ENCODE results near the gene HMSD.
"Not testable (repeated sequence)": the region's sequence is repeated elsewhere in the genome, so short reads cannot be mapped to it uniquely, and the experiment has no call there.

The HMSD gene

DNA sequence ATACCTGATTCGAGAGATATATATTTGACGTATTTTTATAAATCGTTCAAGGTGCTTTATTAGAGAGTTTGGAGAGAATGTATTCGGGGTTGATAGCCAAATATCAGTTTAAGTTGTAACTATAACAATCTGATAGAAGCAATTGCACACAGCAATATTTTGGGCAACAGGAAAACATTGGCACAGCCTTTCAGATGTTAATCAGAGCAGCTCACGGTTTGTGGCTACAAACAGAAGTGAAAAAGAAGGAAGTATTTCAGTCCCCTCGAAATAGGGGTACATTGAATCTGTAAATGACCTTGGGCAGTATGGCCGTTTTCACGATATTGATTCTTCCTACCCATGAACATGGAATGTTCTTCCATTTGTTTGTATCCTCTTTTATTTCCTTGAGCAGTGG is 20.8 kb upstream of the HMSD start:
- Histone ChIP-seq H3K9me3 (replicated peaks; ENCODE audit: low read length) (no peaks in the 10 kb centered on the region), H3K9ac (ENCODE audit: low read depth, low read length) (no peak overlapping the region), H3K4me2 (ENCODE audit: low read length) (no peak overlapping the region), H3K4me1 (ENCODE audit: control insufficient read depth, insufficient read depth, low read length) (no peaks in the 10 kb centered on the region), H3K27me3 (ENCODE audit: control insufficient read depth, insufficient read depth, low read length) (peaks cover 40% of the 10 kb centered on the region), H3K4me3 (ENCODE audit: low read length) (no peak overlapping the region), H3K36me3 (ENCODE audit: insufficient read depth, low read length) (no peaks in the 10 kb centered on the region)

DNA sequence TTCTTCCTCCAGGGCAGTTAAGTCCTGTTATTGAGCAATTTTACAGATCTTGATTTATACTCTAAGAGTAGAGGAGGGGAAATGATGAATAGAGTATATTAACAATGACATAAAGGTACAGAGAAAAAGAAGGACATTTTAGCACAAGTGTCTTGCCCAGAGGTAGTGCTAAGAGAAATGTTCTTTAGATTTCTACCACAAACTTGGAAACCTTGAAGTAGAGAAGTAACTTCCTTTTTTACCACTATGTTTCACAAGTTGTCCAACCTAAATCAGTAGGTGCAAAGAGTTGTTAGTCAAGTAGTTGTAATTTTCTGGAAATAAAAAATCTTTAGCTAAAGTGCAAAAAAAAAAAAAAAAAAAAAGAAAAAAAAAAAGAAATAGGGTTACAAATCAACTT is 19.7 kb upstream of the HMSD start:
- H3K36me3 ChIP-seq (ENCODE audit: insufficient read depth, low read length); H3K9me3 ChIP-seq (replicated peaks; ENCODE audit: low read length); H3K4me1 ChIP-seq (ENCODE audit: control insufficient read depth, insufficient read depth, low read length); H3K4me2 ChIP-seq (ENCODE audit: low read length); H3K9ac ChIP-seq (ENCODE audit: low read depth, low read length); H3K4me3 ChIP-seq (ENCODE audit: low read length): not testable (repeated sequence)
- H3K27me3 ChIP-seq (ENCODE audit: control insufficient read depth, insufficient read depth, low read length): peaks cover 36% of the 10 kb centered on the region

DNA sequence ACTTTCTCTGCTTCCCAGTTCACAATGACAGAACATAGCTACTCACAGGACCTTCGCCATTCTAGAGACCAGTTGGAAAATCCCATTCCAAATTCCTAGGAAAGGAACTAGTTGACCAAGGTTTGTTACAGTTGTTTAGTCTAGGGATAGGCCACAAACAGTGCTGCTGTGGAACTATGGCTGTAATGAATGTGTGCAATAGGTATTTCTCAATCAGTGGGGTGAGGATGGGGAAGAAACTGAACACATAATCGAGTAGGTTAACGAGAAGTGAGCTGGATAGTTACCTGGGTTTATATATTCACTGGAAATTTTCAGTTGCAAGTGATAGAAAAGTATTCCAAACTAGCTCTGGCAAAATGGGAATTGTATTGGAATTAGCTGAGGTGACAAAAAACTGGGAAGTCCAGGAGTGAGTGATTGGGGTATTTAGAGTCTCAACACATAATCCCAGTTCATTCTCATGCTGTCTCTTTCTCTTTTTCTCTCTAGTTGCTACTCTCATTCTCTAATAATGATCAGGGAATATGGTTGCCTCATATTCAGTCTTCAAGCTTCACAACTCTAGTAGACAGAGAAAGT is 18.2 kb upstream of the HMSD start:
- H3K27me3 ChIP-seq (ENCODE audit: control insufficient read depth, insufficient read depth, low read length): peaks cover 33% of the 10 kb centered on the region
- no peak overlapping the region for H3K9ac ChIP-seq (ENCODE audit: low read depth, low read length)
- H3K9me3 ChIP-seq (replicated peaks; ENCODE audit: low read length): no peaks in the 10 kb centered on the region
- H3K4me3 ChIP-seq (ENCODE audit: low read length): no peak overlapping the region
- H3K36me3 ChIP-seq (ENCODE audit: insufficient read depth, low read length): no peaks in the 10 kb centered on the region
- H3K4me1 ChIP-seq (ENCODE audit: control insufficient read depth, insufficient read depth, low read length): peaks cover 1% of the 10 kb centered on the region
- no peak overlapping the region for H3K4me2 ChIP-seq (ENCODE audit: low read length)

- peak overlapping the region; percentile 95 for H3K4me2 ChIP-seq (ENCODE audit: low read length)
- H3K36me3 ChIP-seq (ENCODE audit: insufficient read depth, low read length): no peaks in the 10 kb centered on the region
- H3K4me1 ChIP-seq (ENCODE audit: control insufficient read depth, insufficient read depth, low read length): peaks cover 10% of the 10 kb centered on the region
- H3K9ac ChIP-seq (ENCODE audit: low read depth, low read length): peak overlapping the region; percentile 49
- H3K27me3 ChIP-seq (ENCODE audit: control insufficient read depth, insufficient read depth, low read length): peaks cover 42% of the 10 kb centered on the region
- peak overlapping the region; percentile 75 for H3K4me3 ChIP-seq (ENCODE audit: low read length)
- H3K9me3 ChIP-seq (replicated peaks; ENCODE audit: low read length): no peaks in the 10 kb centered on the region
These were observed 12.8 kb upstream of the HMSD start for GRCh38 chr18:63936156-63936931.

- Histone ChIP-seq H3K36me3 (ENCODE audit: insufficient read depth, low read length) (no peaks in the 10 kb centered on the region), H3K9me3 (replicated peaks; ENCODE audit: low read length) (no peaks in the 10 kb centered on the region), H3K27me3 (ENCODE audit: control insufficient read depth, insufficient read depth, low read length) (peaks cover 42% of the 10 kb centered on the region), H3K4me1 (ENCODE audit: control insufficient read depth, insufficient read depth, low read length) (peaks cover 10% of the 10 kb centered on the region), H3K4me3 (ENCODE audit: low read length) (peak overlapping the region; percentile 75), H3K9ac (ENCODE audit: low read depth, low read length) (peak overlapping the region; percentile 49), H3K4me2 (ENCODE audit: low read length) (peak overlapping the region; percentile 95)
These were observed 12.1 kb upstream of the HMSD start for GRCh38 chr18:63936932-63937393.

DNA sequence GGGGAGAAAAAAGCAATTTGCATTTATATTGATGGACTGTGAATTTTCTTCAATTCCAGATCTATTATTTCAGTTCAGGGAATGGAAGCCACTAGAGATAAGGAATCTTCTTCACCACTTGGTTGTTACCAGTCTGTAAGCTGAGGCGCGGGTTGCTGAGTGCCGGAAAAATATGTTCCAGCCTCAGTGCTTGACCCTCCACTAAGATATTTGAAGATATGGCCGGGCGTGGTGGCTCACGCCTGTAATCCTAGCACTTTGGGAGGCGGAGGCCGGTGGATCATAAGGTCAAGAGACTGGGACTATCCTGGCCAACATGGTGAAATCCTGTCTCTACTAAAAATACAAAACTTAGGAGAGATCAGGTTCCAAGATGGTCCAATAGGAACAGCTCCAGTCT is 9.1 kb upstream of the HMSD start:
- Histone ChIP-seq H3K27me3 (ENCODE audit: control insufficient read depth, insufficient read depth, low read length) (peaks cover 37% of the 10 kb centered on the region), H3K36me3 (ENCODE audit: insufficient read depth, low read length) (no peaks in the 10 kb centered on the region), H3K9me3 (replicated peaks; ENCODE audit: low read length) (no peaks in the 10 kb centered on the region), H3K4me1 (ENCODE audit: control insufficient read depth, insufficient read depth, low read length) (peaks cover 10% of the 10 kb centered on the region), H3K4me3 (ENCODE audit: low read length) (no peak overlapping the region), H3K9ac (ENCODE audit: low read depth, low read length) (no peak overlapping the region), H3K4me2 (ENCODE audit: low read length) (no peak overlapping the region)

GRCh38 chr18:63940543-63941050 is 8.5 kb upstream of the HMSD start:
- H3K4me2 ChIP-seq (ENCODE audit: low read length); H3K36me3 ChIP-seq (ENCODE audit: insufficient read depth, low read length); H3K9ac ChIP-seq (ENCODE audit: low read depth, low read length); H3K4me3 ChIP-seq (ENCODE audit: low read length); H3K9me3 ChIP-seq (replicated peaks; ENCODE audit: low read length): not testable (repeated sequence)
- Histone ChIP-seq H3K4me1 (ENCODE audit: control insufficient read depth, insufficient read depth, low read length) (peaks cover 10% of the 10 kb centered on the region), H3K27me3 (ENCODE audit: control insufficient read depth, insufficient read depth, low read length) (peaks cover 37% of the 10 kb centered on the region)

DNA sequence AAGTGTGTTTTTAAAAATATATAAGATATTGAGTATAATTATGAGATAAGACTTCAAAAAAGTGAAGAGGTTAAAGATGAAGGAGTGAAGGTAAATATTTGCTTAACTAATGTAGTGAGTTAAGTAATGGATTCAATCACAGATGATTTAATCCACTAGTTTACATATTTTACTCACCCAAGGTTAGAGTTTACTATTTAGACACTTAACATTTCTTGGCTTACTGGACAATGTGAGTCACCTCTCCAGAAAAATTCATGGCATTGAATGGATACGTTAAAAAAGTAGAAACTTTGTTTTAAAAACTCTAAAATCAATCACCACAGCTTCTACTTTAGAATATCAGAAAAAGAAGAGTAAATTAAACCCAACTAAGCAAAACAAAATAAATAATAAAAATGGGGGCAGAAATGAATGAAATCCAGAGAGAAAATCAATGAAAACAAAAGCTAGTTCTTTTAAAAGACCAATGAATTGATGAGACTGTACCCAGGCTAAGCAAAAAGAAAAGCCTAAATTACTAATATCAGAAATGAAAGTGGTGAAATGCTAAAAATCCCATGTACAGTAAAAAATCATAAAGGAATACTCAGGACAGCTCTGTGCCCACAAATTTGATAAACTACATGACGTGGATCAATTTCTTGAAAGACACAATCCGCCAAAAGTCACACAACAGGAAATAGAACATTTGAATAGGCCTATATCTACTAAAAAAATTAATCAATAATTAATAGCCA is 1.9 kb upstream of the HMSD start:
- H3K4me2 ChIP-seq (ENCODE audit: low read length): no peak overlapping the region
- H3K4me3 ChIP-seq (ENCODE audit: low read length): no peak overlapping the region

DNA sequence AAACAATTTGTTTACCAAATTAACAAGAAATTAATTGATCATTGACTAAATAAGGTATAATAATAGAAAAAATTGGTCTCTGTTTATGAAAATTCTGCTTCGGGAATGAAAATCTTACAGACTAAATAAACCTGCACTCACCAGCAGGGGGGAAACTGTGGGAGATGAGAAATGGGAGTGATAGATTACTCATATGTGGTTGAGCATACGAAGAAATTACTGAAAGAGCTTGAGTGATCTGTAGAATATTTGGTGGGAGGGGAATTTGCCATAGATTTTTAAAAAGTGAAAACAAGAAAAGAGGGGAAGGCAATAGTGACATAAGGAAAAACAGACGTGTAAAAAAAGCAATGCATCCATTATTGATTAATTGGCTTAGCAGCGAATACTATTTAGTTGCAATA is 2.2 kb downstream of the HMSD start:
- H3K27me3 ChIP-seq (ENCODE audit: control insufficient read depth, insufficient read depth, low read length): no peaks in the 10 kb centered on the region
- H3K36me3 ChIP-seq (ENCODE audit: insufficient read depth, low read length): no peaks in the 10 kb centered on the region
- no peak overlapping the region for H3K4me2 ChIP-seq (ENCODE audit: low read length)
- H3K9ac ChIP-seq (ENCODE audit: low read depth, low read length): no peak overlapping the region
- peaks cover 8% of the 10 kb centered on the region for H3K4me1 ChIP-seq (ENCODE audit: control insufficient read depth, insufficient read depth, low read length)
- H3K4me3 ChIP-seq (ENCODE audit: low read length): no peak overlapping the region
- no peaks in the 10 kb centered on the region for H3K9me3 ChIP-seq (replicated peaks; ENCODE audit: low read length)

More for the DNA sequence above, 1.9 kb upstream of the HMSD start:
- Histone ChIP-seq H3K27me3 (ENCODE audit: control insufficient read depth, insufficient read depth, low read length) (peaks cover 4% of the 10 kb centered on the region), H3K9me3 (replicated peaks; ENCODE audit: low read length) (no peaks in the 10 kb centered on the region), H3K4me1 (ENCODE audit: control insufficient read depth, insufficient read depth, low read length) (peaks cover 6% of the 10 kb centered on the region), H3K36me3 (ENCODE audit: insufficient read depth, low read length) (no peaks in the 10 kb centered on the region), H3K9ac (ENCODE audit: low read depth, low read length) (no peak overlapping the region)

GRCh38 chr18:63953811-63954210 is 4.7 kb downstream of the HMSD start:
- Histone ChIP-seq H3K4me3 (ENCODE audit: low read length) (no peak overlapping the region), H3K9ac (ENCODE audit: low read depth, low read length) (no peak overlapping the region), H3K4me2 (ENCODE audit: low read length) (no peak overlapping the region), H3K27me3 (ENCODE audit: control insufficient read depth, insufficient read depth, low read length) (peaks cover 7% of the 10 kb centered on the region), H3K9me3 (replicated peaks; ENCODE audit: low read length) (no peaks in the 10 kb centered on the region), H3K4me1 (ENCODE audit: control insufficient read depth, insufficient read depth, low read length) (peaks cover 16% of the 10 kb centered on the region), H3K36me3 (ENCODE audit: insufficient read depth, low read length) (no peaks in the 10 kb centered on the region)

DNA sequence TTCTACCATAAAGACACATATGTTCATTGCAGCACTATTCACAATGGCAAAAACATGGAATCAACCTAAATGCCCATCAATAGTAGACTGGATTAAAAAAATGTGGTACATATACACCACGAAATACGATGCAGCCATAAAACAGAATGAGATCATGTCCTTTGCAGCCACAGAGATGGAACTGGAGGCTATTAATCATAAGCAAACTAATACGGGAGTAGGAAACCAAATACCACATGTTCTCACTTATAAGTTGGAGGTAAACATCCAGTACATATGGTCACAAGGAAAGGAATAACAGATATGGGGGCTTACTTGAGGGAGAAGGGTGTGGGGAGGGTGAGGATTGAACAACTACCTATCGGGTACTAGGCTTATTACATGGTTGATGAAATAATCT is 7.7 kb downstream of the HMSD start:
- Histone ChIP-seq H3K36me3 (ENCODE audit: insufficient read depth, low read length) (no peaks in the 10 kb centered on the region), H3K27me3 (ENCODE audit: control insufficient read depth, insufficient read depth, low read length) (peaks cover 24% of the 10 kb centered on the region), H3K4me3 (ENCODE audit: low read length) (no peak overlapping the region), H3K4me1 (ENCODE audit: control insufficient read depth, insufficient read depth, low read length) (peaks cover 10% of the 10 kb centered on the region), H3K4me2 (ENCODE audit: low read length) (no peak overlapping the region), H3K9ac (ENCODE audit: low read depth, low read length) (no peak overlapping the region), H3K9me3 (replicated peaks; ENCODE audit: low read length) (no peaks in the 10 kb centered on the region)
